DND-41 (cell line): ENCODE measurements around the gene CCDC148.

Experiments used
- EZH2 ChIP-seq: IDR thresholded peaks from 3 replicates; pipeline ENCODE4 v1.6.1; 2012; ENCODE audit warnings: borderline replicate concordance, low read depth, mild to moderate bottlenecking, moderate library complexity, low read length, inconsistent platforms; ENCODE audit not compliant: severe bottlenecking
- TF ChIP-seq, protein P1 (sequence below): IDR thresholded peaks from 2 replicates; pipeline ENCODE4 v1.5.1; 2012; ENCODE audit warnings: borderline replicate concordance, low read length, moderate library complexity, mild to moderate bottlenecking; ENCODE audit not compliant: poor library complexity, severe bottlenecking; ENCODE audit errors: extremely low read depth

DNA sequence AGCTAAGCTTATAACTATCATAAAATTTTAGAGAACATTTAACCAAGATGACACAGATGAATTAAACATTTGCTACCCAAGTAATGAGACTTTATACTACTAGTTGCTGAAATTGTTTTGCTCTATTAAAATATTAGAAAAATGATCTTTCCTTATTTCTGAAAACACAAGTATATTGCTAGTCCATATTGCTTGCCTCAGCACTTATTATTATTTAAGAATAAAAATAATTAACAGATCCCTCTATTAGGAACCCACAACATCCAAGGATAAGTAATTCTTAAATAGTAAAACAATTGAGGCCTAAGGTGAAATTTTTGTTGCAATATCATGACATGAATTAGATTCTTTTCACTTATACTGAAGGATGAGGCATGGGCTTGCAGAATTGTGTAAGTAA is 65.2 kb downstream of the CCDC148 start:
- TF ChIP-seq EZH2: no peak
- TF ChIP-seq, protein P1, sequence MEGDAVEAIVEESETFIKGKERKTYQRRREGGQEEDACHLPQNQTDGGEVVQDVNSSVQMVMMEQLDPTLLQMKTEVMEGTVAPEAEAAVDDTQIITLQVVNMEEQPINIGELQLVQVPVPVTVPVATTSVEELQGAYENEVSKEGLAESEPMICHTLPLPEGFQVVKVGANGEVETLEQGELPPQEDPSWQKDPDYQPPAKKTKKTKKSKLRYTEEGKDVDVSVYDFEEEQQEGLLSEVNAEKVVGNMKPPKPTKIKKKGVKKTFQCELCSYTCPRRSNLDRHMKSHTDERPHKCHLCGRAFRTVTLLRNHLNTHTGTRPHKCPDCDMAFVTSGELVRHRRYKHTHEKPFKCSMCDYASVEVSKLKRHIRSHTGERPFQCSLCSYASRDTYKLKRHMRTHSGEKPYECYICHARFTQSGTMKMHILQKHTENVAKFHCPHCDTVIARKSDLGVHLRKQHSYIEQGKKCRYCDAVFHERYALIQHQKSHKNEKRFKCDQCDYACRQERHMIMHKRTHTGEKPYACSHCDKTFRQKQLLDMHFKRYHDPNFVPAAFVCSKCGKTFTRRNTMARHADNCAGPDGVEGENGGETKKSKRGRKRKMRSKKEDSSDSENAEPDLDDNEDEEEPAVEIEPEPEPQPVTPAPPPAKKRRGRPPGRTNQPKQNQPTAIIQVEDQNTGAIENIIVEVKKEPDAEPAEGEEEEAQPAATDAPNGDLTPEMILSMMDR: no peak
